HepG2 (cell line): Measurements from ENCODE around the gene TRMT112. TPM values are rescaled to one million over a fixed set of nuclear protein-coding genes. Genes with fewer than 3 reads are reported as not detected.

Experiments
- MEF2D ChIP-seq: sonication (generic); formaldehyde crosslinking; IDR thresholded peaks from 2 replicates; pipeline ENCODE4 v1.5.1; 2020; ENCODE audit warnings: mild to moderate bottlenecking, missing genetic modification reagents
- RBFOX2 ChIP-seq: fragments of 200-400 bp; formaldehyde crosslinking; IDR thresholded peaks from 2 replicates; pipeline ENCODE4 v1.6.1; 2017; ENCODE audit warnings: low read depth, mild to moderate bottlenecking, low read length
- RFXAP ChIP-seq: sonication (generic); formaldehyde crosslinking; IDR thresholded peaks from 2 replicates; pipeline ENCODE4 v1.4.0; 2020; ENCODE audit warnings: missing genetic modification reagents, borderline replicate concordance
- STAT5B ChIP-seq: sonication (generic); formaldehyde crosslinking; IDR thresholded peaks from 2 replicates; pipeline ENCODE4 v1.4.0; 2020; ENCODE audit warnings: missing genetic modification reagents
- ZBTB7B ChIP-seq: sonication (generic); formaldehyde crosslinking; IDR thresholded peaks from 2 replicates; pipeline ENCODE4 v1.4.0; 2020; ENCODE audit warnings: missing genetic modification reagents
- ZNF160 ChIP-seq: sonication (generic); formaldehyde crosslinking; IDR thresholded peaks from 2 replicates; pipeline ENCODE4 v1.8.0; 2022; ENCODE audit warnings: mild to moderate bottlenecking, inconsistent platforms, missing genetic modification reagents
- ZNF335 ChIP-seq: sonication (generic); formaldehyde crosslinking; IDR thresholded peaks from 2 replicates; pipeline ENCODE4 v1.4.0; 2020; ENCODE audit warnings: missing genetic modification reagents
- ZNF367 ChIP-seq: sonication (generic); formaldehyde crosslinking; IDR thresholded peaks from 2 replicates; pipeline ENCODE4 v1.4.0; 2020; ENCODE audit warnings: missing genetic modification reagents, borderline replicate concordance
- polyA plus RNA-seq, 8 experiments: library from polyadenylated mRNA; depleted of rRNA in 3 of 8; stranded (reverse) in 7 of 8; unstranded in 1 of 8; fragments of >200 nt; fragmentation: Illumina TruSeq in 4 of 8; extraction: Trizol in 4 of 8; gene quantifications; 2 replicates each; pipeline versions ENCODE4 v1.2.1 to v1.2.3, GENCODE V29; 2011 to 2016; ENCODE audit warnings: low read depth in 4 of 8, missing spikeins in 1 of 8, mixed read lengths in 1 of 8; ENCODE audit not compliant: insufficient read depth in 1 of 8
- total RNA-seq, 5 experiments: library from RNA; depleted of rRNA; stranded (reverse); fragments of >200 nt; fragmentation: Illumina TruSeq; extraction: Trizol; gene quantifications; 2 replicates each; pipeline ENCODE4 v1.2.3, GENCODE V29; 2016; ENCODE audit warnings: low read depth in 1 of 5
- TF ChIP-seq, protein P1 (sequence below): sonication (generic); formaldehyde crosslinking; IDR thresholded peaks from 2 replicates; pipeline ENCODE4 v1.5.1; 2020; ENCODE audit warnings: mild to moderate bottlenecking, missing genetic modification reagents, borderline replicate concordance
- TF ChIP-seq, protein P2 (sequence below): sonication (generic); formaldehyde crosslinking; IDR thresholded peaks from 2 replicates; pipeline ENCODE4 v1.4.0; 2020; ENCODE audit warnings: mild to moderate bottlenecking, missing genetic modification reagents
- TF ChIP-seq, protein P3 (sequence below): sonication (generic); formaldehyde crosslinking; IDR thresholded peaks from 2 replicates; pipeline ENCODE4 v1.8.1; 2023; ENCODE audit warnings: mild to moderate bottlenecking, moderate library complexity, missing genetic modification reagents
- TF ChIP-seq, protein P4 (sequence below): sonication (generic); formaldehyde crosslinking; conservative IDR thresholded peaks from 2 replicates; pipeline ENCODE4 v1.4.0; 2020; ENCODE audit warnings: mild to moderate bottlenecking, missing genetic modification reagents, moderate library complexity

TRMT112 gene
- total and polyA plus RNA-seq, 2 of the 13 experiments (the other 11 are each of a cell fraction or from before 2014, with no cell fraction given), result 186 to 409 TPM

DNA sequence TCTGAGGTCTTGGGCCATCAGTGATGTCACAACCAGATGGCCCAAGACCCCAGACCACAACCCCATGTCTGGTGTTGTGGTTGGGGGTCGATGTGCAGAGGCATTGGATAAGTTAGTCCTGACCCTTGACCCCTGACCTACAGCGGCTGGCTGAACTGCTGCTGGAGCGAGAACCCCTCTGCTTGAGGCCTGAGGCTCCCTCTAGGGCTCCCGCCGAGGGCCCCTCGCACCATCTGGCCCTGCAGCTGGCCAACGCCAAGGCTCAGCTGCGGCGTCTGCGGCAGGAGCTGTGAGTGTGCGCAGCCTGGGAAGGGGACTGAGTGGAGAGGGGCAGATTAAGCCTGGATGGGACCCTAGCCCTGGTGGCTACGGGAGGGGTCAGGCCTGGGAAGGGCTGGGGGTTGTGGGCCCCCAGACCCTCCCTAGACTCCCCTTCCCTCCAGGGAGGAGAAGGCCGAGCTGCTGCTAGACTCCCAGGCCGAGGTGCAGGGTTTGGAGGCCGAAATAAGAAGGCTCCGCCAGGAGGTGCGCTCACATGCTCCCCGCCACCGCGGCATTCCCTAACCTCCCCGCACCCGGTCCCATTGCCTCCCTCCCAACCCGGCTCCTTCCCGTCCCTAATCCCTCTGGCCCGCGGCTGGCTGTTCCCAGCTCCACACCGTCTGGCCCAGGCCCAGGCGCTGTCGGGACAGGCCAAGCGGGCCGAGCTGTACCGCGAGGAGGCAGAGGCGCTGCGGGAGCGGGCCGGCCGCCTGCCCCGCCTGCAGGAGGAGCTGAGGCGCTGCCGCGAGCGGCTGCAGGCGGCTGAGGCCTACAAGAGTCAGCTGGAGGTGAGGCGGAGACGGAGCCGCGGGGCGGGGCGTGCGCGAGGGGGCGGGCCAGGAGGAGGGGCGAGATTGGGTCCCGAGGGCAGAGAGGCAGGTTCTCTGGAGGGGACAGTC lies 24.8 kb upstream of the TRMT112 start (continued):
- TF ChIP-seq, protein P1, sequence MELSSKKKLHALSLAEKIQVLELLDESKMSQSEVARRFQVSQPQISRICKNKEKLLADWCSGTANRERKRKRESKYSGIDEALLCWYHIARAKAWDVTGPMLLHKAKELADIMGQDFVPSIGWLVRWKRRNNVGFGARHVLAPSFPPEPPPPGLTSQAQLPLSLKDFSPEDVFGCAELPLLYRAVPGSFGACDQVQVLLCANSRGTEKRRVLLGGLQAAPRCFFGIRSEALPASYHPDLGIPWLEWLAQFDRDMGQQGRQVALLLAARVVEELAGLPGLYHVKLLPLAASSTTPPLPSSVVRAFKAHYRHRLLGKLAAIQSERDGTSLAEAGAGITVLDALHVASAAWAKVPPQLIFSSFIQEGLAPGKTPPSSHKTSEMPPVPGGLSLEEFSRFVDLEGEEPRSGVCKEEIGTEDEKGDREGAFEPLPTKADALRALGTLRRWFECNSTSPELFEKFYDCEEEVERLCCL, result no peak
- no peak for TF ChIP-seq ZNF335 (CRISPR knock-in tag)
- TF ChIP-seq, protein P2, sequence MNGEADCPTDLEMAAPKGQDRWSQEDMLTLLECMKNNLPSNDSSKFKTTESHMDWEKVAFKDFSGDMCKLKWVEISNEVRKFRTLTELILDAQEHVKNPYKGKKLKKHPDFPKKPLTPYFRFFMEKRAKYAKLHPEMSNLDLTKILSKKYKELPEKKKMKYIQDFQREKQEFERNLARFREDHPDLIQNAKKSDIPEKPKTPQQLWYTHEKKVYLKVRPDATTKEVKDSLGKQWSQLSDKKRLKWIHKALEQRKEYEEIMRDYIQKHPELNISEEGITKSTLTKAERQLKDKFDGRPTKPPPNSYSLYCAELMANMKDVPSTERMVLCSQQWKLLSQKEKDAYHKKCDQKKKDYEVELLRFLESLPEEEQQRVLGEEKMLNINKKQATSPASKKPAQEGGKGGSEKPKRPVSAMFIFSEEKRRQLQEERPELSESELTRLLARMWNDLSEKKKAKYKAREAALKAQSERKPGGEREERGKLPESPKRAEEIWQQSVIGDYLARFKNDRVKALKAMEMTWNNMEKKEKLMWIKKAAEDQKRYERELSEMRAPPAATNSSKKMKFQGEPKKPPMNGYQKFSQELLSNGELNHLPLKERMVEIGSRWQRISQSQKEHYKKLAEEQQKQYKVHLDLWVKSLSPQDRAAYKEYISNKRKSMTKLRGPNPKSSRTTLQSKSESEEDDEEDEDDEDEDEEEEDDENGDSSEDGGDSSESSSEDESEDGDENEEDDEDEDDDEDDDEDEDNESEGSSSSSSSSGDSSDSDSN (CRISPR knock-in tag), result peak; percentile 83
- TF ChIP-seq ZBTB7B (CRISPR knock-in tag), result no peak
- TF ChIP-seq ZNF367 (CRISPR knock-in tag), result no peak
- TF ChIP-seq STAT5B, result no peak
- TF ChIP-seq MEF2D (CRISPR knock-in tag), result no peak
- peak; percentile 46; the same call in 1 of the 2 replicates for TF ChIP-seq RBFOX2
- TF ChIP-seq RFXAP (CRISPR knock-in tag), result no peak
- TF ChIP-seq, protein P3, sequence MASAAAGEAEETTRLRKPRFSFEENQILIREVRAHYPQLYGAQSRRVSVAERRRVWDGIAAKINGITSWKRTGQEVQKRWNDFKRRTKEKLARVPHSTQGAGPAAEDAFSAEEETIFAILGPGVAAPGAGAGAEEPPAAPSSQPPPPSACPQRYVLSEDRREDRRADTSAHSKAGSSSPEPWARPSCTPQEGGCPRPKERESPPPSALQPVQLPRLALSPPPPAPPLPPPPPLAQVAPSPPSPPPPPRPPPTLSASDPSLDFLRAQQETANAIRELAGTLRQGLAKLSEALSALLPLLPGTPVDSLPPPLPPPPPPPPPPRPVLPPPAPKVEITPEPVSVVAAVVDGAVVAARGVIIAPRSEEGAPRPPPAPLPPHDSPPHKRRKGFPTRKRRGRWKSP (CRISPR knock-in tag), result no peak
- TF ChIP-seq ZNF160 (CRISPR knock-in tag), result no peak
- TF ChIP-seq, protein P4, sequence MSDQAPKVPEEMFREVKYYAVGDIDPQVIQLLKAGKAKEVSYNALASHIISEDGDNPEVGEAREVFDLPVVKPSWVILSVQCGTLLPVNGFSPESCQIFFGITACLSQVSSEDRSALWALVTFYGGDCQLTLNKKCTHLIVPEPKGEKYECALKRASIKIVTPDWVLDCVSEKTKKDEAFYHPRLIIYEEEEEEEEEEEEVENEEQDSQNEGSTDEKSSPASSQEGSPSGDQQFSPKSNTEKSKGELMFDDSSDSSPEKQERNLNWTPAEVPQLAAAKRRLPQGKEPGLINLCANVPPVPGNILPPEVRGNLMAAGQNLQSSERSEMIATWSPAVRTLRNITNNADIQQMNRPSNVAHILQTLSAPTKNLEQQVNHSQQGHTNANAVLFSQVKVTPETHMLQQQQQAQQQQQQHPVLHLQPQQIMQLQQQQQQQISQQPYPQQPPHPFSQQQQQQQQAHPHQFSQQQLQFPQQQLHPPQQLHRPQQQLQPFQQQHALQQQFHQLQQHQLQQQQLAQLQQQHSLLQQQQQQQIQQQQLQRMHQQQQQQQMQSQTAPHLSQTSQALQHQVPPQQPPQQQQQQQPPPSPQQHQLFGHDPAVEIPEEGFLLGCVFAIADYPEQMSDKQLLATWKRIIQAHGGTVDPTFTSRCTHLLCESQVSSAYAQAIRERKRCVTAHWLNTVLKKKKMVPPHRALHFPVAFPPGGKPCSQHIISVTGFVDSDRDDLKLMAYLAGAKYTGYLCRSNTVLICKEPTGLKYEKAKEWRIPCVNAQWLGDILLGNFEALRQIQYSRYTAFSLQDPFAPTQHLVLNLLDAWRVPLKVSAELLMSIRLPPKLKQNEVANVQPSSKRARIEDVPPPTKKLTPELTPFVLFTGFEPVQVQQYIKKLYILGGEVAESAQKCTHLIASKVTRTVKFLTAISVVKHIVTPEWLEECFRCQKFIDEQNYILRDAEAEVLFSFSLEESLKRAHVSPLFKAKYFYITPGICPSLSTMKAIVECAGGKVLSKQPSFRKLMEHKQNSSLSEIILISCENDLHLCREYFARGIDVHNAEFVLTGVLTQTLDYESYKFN (CRISPR knock-in tag), result no peak
- TF ChIP-seq, all 625 proteins: peak for 48
